Uterus (tissue), 2 donors: ENCODE measurements around the gene SCN2A.
A peak's percentile ranks its signal among the peaks of the same experiment; 100 is the strongest.

Source experiments
- CTCF ChIP-seq, 4 experiments: fragments of 200-600 bp in 2 of 4; fragments of 450-650 bp in 2 of 4; sonication (generic) in 2 of 4; IDR thresholded peaks; one replicate each; pipeline ENCODE4 v1.5.1; 2016 to 2019; ENCODE audit warnings: antibody characterized with exemption in 4 of 4, mild to moderate bottlenecking in 2 of 4, moderate library complexity in 1 of 4
- POLR2A ChIP-seq, 2 donors: fragments of 450-650 bp; IDR thresholded peaks; one replicate each; pipeline ENCODE4 v1.6.1; 2016; ENCODE audit warnings: antibody characterized with exemption in 2 of 2, mild to moderate bottlenecking in 1 of 2, moderate library complexity in 1 of 2

GRCh38 chr2:165239230-165239629 lies at the start of gene SCN2A:
- no peak for TF ChIP-seq POLR2A (IDR thresholded peaks at IDR 0.05)
- peak; percentile 26 to 52 (median 40) for TF ChIP-seq CTCF (IDR thresholded peaks at IDR 0.05)
